HG03064 (cell line): Measurements from ENCODE around the gene SNX5.

Experiments
- ATAC-seq: cut with Tn5 transposase; IDR thresholded peaks from one replicate; pipeline ENCODE4 v1.9.1; 2021; ENCODE audit warnings: low read depth; ENCODE audit not compliant: unreplicated experiment

SNX5 gene

DNA sequence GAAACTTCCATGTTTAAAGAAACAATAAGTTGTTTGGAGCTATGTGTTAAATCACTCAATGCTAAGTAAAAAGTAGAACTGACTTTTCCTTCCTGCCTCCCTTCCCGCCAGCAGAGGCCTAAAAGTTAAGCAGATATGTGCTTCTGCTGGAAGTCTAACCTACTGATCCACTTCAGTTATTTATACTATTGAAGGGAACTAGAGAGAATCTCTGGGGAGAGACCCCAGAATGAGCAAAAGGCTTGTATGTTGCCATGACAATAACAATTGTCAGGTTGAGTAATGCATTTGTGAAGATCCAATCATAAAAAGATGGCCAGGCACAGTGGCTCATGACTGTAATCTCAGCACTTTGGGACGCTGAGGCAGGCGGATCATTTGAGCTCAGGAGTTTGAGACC lies 25.0 kb upstream of the SNX5 start:
- ATAC-seq = no peak

DNA sequence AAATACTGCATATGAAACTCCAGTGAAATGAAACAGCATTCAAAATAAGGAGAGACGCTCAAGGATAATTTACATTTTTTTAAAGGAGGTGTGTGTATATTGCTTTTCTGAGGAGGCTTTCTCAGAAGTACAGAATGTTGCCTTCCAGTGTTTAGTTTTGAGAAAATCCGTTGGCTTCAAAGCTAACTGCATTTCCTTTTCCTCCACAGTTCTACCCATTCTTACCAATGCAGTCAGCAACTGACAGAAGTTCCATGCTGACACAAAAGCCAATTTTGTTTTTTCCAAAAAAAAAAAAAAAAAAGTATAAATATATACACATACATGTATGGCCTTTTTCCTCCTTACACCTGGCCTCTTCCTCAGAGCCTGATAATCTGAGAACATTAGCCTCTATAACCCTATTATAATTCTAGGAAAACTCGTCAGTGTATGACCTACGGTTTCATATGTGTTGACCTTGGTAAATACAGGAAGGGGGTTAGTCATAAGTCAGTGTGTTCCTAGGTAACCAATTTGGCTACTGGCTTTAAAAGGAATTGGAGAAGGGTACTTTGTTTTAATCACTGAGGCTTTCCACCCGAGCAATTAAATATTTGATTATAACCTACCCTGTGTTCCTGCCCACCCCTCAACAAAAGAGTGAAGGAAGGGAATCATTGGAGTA lies 24.4 kb upstream of the SNX5 start:
- ATAC-seq = no peak

DNA sequence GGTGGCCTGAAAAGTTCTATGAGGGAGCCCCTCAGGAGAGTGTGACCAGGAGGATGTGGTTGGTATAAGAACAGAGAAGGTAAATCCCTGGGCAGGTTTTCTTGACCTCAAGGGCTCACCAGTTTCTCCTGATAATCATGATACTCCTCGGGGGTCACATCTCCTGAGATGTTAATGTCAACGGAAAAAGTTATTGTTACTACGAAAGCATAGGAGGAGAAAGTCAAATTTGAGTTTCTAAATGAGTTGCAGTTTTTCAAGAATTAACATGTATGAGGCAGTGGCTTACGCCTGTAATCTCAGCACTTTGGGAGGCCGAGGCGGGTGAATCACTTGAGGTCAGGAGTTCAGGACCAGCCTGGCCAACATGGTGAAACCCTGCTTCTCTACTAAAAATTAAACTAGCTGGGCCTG lies 23.6 kb upstream of the SNX5 start:
- ATAC-seq = no peak

DNA sequence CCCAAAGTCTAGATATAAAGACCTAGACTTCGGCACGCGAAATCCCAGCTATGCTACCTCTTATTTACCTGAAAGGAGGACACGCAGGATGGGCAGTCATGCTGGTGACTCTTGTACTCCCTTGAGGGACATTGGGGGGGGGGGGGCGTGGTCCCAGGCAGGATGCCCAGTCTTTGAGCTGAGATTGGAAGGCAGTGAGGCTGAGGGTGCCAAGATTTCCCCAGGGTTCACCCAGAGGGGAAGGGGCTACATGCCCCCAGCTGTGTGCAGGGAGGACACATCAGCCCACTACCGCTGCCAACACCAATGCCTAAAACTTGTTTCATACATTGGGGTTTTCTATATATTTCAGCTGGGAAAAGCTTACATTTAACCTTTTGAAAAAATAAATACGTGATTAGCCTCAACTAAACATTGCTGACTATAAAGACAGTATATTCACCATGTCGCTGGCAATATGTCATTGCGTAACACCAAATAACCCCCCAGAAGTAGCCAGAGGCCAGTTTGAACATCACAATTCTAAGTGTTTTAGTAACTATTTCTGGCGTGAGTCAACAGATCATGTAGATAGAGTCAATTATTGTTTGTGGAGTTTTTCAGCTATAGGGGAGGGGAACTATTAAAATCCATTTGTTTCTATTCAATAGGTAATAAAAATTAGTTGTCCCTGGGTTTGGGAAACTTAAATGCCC lies 21.8 kb upstream of the SNX5 start:
- ATAC-seq = no peak

DNA sequence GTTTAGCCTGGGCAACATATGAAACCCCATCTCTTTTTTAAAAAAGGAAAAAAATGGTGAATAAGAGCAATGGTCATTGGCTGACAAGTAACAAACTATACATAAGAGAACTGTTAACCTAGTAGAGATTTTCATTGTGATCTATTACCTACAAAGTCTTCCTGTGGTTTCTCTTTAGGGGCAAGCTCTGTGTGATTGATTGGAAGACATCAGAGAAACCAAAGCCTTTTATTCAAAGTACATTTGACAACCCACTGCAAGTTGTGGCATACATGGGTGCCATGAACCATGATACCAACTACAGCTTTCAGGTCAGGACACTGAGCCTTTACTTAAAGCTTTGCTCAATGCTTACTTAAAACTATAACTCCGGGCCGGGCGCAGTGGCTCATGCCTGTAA lies 19.4 kb upstream of the SNX5 start:
- no peak for ATAC-seq

DNA sequence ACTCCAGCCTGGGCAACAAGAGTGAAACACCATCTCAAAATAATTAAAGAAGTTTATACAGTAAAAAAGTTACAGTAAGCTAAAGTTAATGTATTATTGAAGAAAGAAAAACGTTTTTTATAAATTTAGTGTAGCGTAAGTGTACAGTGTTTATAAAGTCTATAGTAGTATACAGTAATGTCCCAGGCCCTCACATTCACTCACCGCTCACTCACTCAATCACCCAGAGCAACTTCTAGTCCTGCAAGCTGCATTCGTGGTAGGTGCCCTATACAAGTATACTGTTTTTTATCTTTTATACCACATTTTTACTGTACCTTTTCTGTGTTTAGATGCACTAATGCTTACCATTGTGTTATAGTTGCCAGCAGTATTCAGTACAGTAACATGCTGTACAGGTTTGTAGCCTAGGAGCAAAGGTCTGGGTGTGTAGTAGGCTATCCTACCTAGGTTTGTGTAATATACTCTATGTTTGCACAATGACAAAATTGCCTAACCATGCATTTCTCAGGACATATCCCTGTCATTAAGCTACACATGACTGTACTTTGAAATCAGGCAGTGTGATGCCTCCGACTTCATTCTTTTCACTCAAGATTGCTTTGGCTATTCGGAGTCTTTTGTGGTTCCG lies 16.9 kb upstream of the SNX5 start:
- no peak for ATAC-seq

DNA sequence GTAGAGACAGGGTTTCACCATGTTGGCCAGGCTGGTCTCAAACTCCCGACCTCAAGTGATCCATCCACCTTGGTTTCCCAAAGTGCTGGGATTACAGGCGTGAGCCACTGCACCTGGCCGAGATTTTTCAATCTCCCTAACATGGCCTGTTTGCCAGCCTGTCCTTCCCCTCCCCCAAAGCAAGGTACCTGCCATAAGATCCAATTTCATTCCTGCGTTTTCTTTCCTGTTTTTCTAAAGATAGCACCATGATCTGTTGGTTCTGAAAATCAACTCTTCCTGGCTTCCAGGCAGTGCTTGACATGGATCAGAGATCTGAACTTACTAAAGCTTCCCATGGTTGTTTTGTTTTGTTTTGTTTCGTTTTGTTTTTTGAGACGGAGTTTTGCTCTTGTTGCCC lies 7.7 kb upstream of the SNX5 start:
- ATAC-seq = no peak

DNA sequence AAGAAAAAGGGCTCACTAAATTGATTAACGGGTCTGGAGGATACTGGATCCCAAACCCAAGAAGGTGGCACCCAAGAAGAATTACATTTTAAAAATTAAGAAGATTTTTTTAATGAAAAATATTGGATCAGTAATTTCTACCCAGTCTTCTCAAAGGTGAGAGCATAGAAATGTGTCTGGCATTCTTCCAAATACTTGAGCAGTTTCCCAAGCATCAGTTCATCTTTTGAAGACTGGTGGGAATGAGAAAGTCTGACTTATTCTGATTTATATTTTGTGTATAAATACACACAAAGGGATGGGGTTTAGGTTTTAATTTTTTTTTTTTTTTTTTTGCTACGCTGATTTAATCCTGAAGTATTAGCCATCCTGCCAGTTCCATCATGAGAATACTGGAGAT lies 3.5 kb upstream of the SNX5 start:
- ATAC-seq = no peak

DNA sequence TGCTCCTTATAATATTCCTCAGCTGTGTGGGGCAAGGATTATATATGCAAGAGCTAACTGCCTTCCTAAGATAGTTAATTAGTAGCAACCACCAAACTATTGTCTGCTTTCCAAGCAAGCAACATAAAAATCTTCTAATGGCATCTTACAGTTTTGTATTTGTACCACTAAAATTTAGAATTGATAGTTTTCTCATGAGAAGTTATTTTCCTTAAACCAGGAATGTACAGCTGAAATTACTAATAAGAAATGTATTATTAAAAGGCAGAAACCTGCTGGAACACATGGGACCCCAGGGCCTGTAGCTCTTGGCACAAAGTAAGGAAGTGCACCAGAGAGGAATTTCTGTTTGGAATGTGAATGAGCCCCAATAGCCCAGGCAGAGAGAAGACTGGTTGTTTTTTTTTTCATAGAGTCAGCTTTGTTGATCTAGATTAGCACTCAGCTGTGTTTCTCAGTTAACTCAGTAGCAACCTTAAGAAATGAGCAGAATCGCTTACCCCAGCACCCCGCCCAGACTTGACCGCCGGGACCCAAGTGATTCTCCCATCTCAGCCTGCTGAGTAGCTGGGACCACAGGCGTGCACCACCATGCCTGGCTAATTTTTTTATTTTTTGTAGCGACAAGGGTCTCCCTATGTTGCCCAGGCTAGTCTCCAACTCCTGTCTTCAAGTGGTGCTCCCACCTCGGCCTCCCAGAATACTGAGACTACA lies 2.9 kb upstream of the SNX5 start:
- ATAC-seq = no peak

DNA sequence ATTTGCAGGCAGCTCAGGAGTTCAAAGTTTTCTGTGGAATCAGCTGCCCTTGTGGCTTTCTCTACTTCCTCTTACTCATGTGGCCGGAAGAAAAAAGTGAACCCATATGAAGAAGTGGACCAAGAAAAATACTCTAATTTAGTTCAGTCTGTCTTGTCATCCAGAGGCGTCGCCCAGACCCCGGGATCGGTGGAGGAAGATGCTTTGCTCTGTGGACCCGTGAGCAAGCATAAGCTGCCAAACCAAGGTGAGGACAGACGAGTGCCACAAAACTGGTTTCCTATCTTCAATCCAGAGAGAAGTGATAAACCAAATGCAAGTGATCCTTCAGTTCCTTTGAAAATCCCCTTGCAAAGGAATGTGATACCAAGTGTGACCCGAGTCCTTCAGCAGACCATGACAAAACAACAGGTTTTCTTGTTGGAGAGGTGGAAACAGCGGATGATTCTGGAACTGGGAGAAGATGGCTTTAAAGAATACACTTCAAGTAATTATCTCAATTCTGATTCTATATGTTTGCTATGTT lies 1.4 kb upstream of the SNX5 start:
- ATAC-seq = no peak

DNA sequence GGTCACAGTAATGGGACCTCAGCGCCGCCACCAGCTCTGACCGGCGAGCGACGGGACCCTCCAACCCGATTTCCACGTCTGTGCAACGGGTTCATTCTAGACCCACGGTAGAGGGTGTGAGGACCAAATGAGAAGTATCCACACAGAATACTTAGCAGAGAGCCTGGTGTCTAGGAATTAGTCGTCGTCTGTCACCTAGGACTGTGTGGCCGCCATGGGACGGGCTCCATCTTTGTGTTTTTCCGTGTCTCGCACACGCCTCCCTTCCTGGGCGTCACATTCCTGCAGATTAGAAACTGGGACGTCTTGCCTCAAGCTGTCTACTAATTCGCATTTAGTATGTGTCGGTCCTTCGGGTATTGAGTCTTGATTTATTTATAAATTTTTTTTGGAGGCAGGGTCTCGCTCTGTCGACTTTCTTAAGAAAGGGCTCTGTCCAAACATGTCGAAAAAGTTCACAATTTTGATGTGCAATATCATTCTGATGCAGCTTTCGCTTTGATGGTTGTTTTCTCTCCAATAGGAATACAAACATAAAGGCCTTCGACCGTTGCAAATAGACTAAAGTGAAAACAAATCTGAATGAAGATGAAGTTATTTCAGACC lies 787 bp upstream of the SNX5 start:
- peak; percentile 4 for ATAC-seq

DNA sequence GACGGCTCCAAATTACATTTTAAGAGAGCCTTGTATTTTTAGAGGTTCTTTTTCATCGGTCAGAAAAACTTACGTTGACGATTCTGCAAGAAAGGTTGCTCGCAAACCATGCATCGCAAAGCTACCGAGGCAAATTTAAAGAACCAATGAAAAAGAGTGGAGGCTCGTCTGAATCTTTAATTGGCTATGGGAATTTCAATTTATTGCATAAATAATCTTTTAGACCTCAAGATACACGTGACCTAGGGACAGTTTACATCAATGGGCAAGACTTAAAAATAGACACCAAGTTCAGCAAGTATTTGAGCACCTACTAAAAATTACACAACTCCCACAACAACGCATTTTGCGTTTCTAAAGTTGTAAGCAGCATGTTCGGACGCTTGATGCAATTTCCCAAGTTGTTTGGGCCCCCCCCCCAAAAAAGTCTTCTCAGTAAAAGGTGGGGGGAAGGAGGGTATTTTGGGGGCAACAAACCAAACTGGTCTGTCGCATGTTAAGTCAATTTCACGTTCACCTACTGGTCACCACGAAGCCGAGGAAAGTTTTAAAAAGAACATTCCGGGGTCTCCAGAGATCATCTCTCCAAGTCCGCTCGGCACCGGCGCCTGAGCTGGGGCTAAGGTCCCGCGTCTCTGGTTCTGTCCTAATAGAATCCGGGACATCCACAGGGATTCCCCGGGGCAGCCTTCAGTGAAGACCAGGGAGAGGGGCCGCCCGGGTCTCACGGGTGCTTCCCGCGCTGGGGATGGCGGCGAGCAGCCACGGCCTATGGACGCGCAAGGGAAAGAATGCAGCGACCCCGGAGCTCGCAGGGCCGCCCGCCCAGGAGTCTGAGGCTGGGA lies 851 bp downstream of the SNX5 start:
- ATAC-seq = peak; percentile 1

DNA sequence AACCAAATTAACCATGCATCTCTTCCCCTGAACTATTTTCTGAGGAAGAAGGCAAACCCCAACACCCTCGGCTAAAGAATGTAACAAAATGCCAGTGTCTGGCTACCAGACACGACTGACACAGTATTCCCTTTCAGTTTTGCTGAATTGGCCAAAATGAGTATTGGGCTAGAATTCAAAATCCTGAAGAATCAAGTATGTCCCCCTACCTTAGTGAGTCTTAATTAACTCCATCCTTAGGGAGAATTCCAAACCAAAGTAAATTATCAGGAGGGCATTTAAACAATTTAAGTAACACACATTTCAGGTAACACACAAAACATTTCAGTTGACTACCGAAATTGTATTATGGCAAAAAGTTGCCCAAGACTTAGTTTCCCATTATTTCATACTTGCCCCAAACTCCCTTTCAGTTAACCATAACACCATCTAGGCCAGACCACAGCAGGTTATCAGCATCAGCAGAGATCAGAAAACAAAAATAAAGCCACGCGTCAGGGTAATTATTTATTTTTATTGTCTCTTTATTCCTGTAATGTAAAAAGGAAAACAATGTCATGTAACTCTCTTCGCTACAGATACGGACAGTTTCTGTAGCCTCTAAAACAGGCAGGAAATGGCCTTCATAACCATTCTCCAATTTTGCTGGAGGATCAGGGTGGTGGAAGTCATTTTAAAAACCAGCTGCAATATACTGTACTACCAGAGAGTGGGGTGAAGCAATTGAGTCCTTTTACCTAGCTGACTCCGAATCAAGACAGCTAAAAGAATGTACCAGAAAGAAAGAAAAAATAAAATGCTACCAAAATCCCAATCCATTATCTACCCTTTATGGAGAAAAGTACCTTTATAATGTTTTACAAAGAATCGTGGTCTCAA lies 1.9 kb downstream of the SNX5 start:
- ATAC-seq = no peak

DNA sequence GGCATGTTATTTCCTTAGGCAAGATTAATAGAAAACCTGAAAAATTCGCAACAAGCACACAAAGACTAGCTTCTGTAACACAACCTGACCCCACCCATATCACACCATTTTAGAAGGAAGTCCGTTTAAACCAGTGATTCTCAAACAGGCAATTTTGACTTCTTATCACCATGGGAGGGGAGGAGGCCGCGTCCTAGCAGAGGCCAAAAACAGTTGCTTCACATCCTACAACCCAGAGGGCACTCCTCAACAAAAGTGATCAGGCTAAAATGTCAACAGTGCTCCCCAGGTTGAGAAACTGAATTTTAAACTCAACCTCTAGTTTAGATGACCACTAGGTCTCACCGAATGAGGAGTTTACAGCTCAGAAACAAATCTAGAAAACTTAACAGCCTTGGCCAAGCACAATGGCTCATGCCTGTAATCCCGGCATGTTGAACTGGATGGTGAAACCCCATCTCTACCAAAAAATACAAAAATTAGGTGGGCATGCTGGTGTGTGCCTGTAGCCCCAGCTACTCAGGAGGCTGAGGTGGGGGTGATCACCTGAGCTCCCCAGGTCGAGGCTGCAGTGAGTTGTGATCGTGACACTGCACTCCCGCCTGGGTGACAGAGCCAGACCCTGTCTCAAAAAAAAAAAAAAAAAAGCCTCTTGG lies 3.4 kb downstream of the SNX5 start:
- no peak for ATAC-seq

DNA sequence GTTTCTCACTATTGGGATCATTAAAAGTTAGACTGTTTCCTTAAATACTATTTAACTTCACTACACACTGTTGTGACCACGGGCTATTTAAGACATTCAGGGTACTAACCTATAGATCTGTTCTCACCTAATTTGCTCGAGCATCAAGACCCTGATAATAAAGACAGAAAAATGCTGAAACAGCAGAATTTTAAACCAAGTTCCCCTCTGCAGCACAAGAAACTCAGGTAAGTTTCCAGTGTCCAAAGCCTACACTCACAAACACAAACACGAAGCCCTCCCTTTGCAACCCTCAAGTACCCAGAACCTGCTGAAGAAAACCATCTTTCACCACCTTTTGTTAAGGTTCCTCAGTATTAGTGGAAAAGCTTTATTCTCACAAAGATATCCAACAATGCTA lies 4.0 kb downstream of the SNX5 start:
- ATAC-seq = no peak

DNA sequence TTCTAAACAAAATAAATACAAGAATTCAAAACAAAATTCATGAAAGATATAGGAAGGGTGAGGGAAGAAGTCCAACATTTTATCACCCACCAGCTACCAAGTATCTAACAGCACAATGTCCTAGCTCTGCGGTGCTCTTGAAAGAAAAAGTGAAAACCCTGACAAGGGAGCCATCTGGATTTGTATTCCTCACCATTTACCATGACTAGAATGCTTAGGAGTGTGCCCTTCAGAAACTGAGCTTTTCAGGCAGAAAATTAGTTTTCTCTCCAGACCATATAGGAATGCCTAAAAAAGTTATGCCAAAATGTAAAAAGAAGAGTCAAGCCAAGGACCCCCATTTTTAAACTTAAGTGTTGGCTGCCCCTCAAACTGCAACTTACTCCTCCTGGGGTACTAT lies 4.5 kb downstream of the SNX5 start:
- no peak for ATAC-seq

DNA sequence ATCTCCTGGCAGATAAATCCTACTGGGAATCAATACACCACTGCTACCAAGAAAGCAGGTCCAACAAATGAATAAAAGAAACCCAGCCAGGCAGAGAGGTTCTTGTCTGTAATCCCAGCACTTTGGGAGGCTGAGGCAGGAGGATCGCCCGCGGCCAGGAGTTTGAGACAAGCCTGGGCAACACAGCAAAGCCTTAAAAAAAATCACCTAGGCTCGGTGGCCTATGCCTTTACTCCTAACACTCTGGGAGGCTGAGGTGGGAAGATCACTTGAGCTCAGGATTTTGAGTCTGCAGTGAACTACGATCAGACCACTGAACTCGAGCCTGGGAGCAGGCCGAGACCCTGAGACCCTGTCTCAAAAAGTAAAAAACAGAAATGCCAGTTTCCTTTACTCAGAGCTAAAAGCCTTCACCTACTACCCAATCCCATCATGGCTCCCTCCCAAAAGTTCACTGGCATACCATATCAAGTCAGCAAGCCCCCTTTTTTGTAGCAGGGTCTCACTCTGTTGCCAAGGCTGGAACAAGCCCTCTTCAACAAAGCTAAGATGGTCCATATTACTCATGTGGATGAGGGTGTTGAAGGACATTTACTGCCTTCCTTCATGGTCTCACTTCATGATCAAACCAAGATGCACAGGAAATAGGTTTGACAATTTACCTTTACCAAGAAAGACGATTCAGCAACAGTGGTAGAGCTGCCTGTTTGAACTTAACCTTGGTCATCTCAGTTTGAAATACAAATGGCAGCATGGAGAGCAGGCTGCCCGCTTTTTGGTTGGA lies 5.3 kb downstream of the SNX5 start:
- ATAC-seq = no peak

DNA sequence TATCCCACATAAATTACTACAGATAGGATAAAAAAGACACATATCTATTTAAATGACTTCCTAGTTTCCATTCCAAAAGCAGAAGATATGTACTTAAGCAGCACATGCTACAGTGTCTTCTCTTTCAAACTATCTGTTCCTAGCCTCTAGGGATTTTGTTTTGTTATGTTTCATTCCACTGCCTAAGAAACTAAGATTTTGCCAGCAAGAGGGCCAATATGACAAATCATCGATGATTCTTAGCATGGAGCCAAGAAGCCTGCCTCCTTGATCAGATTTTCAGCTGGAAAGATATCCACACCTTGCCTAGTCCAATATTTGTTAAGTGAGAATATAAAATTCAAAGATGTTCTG lies 7.0 kb downstream of the SNX5 start:
- ATAC-seq = no peak
